Islet precursor cell (in vitro differentiated cells): ENCODE results near the gene ZBTB7C.
A peak's percentile ranks its signal among the peaks of the same experiment; 100 is the strongest.

Experiments used
- DNase-seq: peaks from one replicate; pipeline ENCODE4 v3.0.0-alpha.2; 2018

Gene ZBTB7C

GRCh38 chr18:48182779-48183178 is 226.4 kb downstream of the ZBTB7C start:
- DNase-seq: no peak

- no peak for DNase-seq
These were observed 227.3 kb downstream of the ZBTB7C start for GRCh38 chr18:48181857-48182256.

- no peak for DNase-seq
These were observed 227.9 kb downstream of the ZBTB7C start for GRCh38 chr18:48181087-48181823.

GRCh38 chr18:48179666-48180065 is 229.5 kb downstream of the ZBTB7C start:
- DNase-seq: no peak

GRCh38 chr18:48179001-48179400 is 230.2 kb downstream of the ZBTB7C start:
- DNase-seq: no peak

- no peak for DNase-seq
These were observed 232.3 kb downstream of the ZBTB7C start for GRCh38 chr18:48176909-48177308.

- DNase-seq: no peak
These were observed 235.6 kb downstream of the ZBTB7C start for GRCh38 chr18:48173557-48173956.

- DNase-seq: no peak
These were observed 236.8 kb downstream of the ZBTB7C start for GRCh38 chr18:48172226-48173006.

GRCh38 chr18:48171490-48172188 is 237.5 kb downstream of the ZBTB7C start:
- DNase-seq: no peak

GRCh38 chr18:48170651-48171050 is 238.5 kb downstream of the ZBTB7C start:
- DNase-seq: no peak

- no peak for DNase-seq
These were observed 240.3 kb downstream of the ZBTB7C start for GRCh38 chr18:48168861-48169260.

GRCh38 chr18:48167897-48168253 is 241.3 kb downstream of the ZBTB7C start:
- DNase-seq: no peak

GRCh38 chr18:48166336-48166875 is 242.8 kb downstream of the ZBTB7C start:
- no peak for DNase-seq

- no peak for DNase-seq
These were observed 243.9 kb downstream of the ZBTB7C start for GRCh38 chr18:48165111-48165866.

- DNase-seq: no peak
These were observed 244.5 kb downstream of the ZBTB7C start for GRCh38 chr18:48164701-48165100.

- DNase-seq: no peak
These were observed 245.1 kb downstream of the ZBTB7C start for GRCh38 chr18:48164116-48164515.

- DNase-seq: no peak
These were observed 245.5 kb downstream of the ZBTB7C start for GRCh38 chr18:48163738-48164115.

GRCh38 chr18:48162956-48163737 is 246.0 kb downstream of the ZBTB7C start:
- DNase-seq: no peak

- DNase-seq: peak; percentile 70
These were observed 247.1 kb downstream of the ZBTB7C start for GRCh38 chr18:48161911-48162698.

GRCh38 chr18:48161191-48161910 is 247.8 kb downstream of the ZBTB7C start:
- peak; percentile 92 for DNase-seq
